LNCAP (cell line): Measurements from ENCODE around the gene ZNHIT2.

Experiments
- CTCF ChIP-seq: fragments of 450-650 bp; IDR thresholded peaks from 2 replicates; pipeline ENCODE4 v1.5.1; 2017; ENCODE audit warnings: mild to moderate bottlenecking

ZNHIT2 gene

GRCh38 chr11:65108469-65109123 lies 8.9 kb downstream of the ZNHIT2 start:
- TF ChIP-seq CTCF, result no peak

GRCh38 chr11:65107751-65108468 lies 9.6 kb downstream of the ZNHIT2 start:
- TF ChIP-seq CTCF, result no peak

- TF ChIP-seq CTCF, result no peak
Measured at GRCh38 chr11:65107078-65107477, 10.4 kb downstream of the ZNHIT2 start.

- no peak for TF ChIP-seq CTCF
Measured at GRCh38 chr11:65104628-65105027, 12.9 kb downstream of the ZNHIT2 start.

GRCh38 chr11:65103476-65103875 lies 14.0 kb downstream of the ZNHIT2 start:
- TF ChIP-seq CTCF, result no peak

GRCh38 chr11:65102142-65103095 lies 15.1 kb downstream of the ZNHIT2 start:
- no peak for TF ChIP-seq CTCF

GRCh38 chr11:65100674-65101350 lies 16.7 kb downstream of the ZNHIT2 start:
- TF ChIP-seq CTCF, result no peak
